Endothelial cell of umbilical vein (primary cell): ENCODE measurements around the gene XYLT1. TPM values are rescaled to one million over a fixed set of nuclear protein-coding genes. Genes with fewer than 3 reads are reported as not detected.

Source experiments
- BruUV-seq: library from RNA; stranded (reverse); fragments of 400-500 nt; replicated peaks from 2 replicates; lab custom pipeline; 2021; lab: Mats Ljungman, UMichigan
- CTCF ChIA-PET: fragments of 300-600, 350-600 bp; sonication (Branson Sonifier 250); formaldehyde crosslinking; loops from one replicate; lab custom pipeline; 2021; ENCODE audit warnings: antibody characterized with exemption, inconsistent platforms; lab: Charles Lee
- POLR2A ChIA-PET: fragments of 300-600, 350-600 bp; sonication (Branson Sonifier 250); formaldehyde crosslinking; loops from one replicate; lab custom pipeline; 2021; ENCODE audit warnings: antibody characterized with exemption, inconsistent platforms; lab: Charles Lee
- DNase-seq: peaks from one replicate; pipeline ENCODE4 v3.0.0-alpha.2; 2011; ENCODE audit warnings: low read depth, low spot score
- FAIRE-seq: peaks from 2 replicates; lab custom pipeline; 2011; peaks lifted over from hg19 to GRCh38; lab: Jason Lieb, UNC
- H2AFZ ChIP-seq: 2 replicates; pipeline ENCODE4 v1.6.0; 2012; ENCODE audit warnings: low read depth, low read length, control low read depth, inconsistent platforms
- H3K27ac ChIP-seq: 2 replicates; pipeline ENCODE4 v1.5.1; 2011; ENCODE audit warnings: low read depth, mild to moderate bottlenecking, control low read depth, low read length, moderate library complexity; ENCODE audit not compliant: insufficient read depth
- H3K27me3 ChIP-seq, 2 experiments: 2 replicates each; pipeline versions ENCODE4 v1.6.0 to v1.6.1; 2011; ENCODE audit warnings: low read length in 2 of 2, mixed read lengths in 1 of 2; ENCODE audit not compliant: control insufficient read depth in 2 of 2, insufficient read depth in 2 of 2
- H3K36me3 ChIP-seq, 2 experiments: 2 replicates in 1 of 2; 3 replicates in 1 of 2; pipeline ENCODE4 v1.5.1; 2011; ENCODE audit warnings: low read length in 2 of 2, mild to moderate bottlenecking in 1 of 2, moderate library complexity in 1 of 2; ENCODE audit not compliant: control insufficient read depth in 2 of 2, insufficient read depth in 2 of 2; ENCODE audit errors: extremely low read depth in 1 of 2
- H3K4me1 ChIP-seq: 3 replicates; pipeline ENCODE4 v1.5.1; 2011; ENCODE audit warnings: mild to moderate bottlenecking, low read length; ENCODE audit not compliant: control insufficient read depth, insufficient read depth; ENCODE audit errors: extremely low read depth
- H3K4me2 ChIP-seq: 2 replicates; pipeline ENCODE4 v1.6.1; 2011; ENCODE audit warnings: low read length, control low read depth, mixed read lengths; ENCODE audit not compliant: insufficient read depth
- H3K4me3 ChIP-seq, 3 experiments: fragments of 200-600 bp in 1 of 3; sonication (generic), shearing (Covaris generic) in 1 of 3; replicated peaks in 1 of 3; 2 replicates each; pipeline ENCODE4 v1.5.1; 2011 to 2016; ENCODE audit warnings: control low read depth in 3 of 3, low read length in 3 of 3, mild to moderate bottlenecking in 2 of 3, inconsistent platforms in 1 of 3, low read depth in 1 of 3, moderate library complexity in 1 of 3; ENCODE audit not compliant: insufficient read depth in 1 of 3
- H3K79me2 ChIP-seq: 2 replicates; pipeline ENCODE4 v1.6.0; 2012; ENCODE audit warnings: low read length, inconsistent platforms; ENCODE audit not compliant: control insufficient read depth, insufficient read depth
- H3K9ac ChIP-seq: replicated peaks from 2 replicates; pipeline ENCODE3; 2011; ENCODE audit warnings: low read length, control low read depth; ENCODE audit not compliant: insufficient read depth; ENCODE audit errors: extremely low read depth
- H3K9me1 ChIP-seq: replicated peaks from 3 replicates; pipeline ENCODE4 v1.6.0; 2011; ENCODE audit warnings: mild to moderate bottlenecking, low read length; ENCODE audit not compliant: control insufficient read depth, insufficient read depth; ENCODE audit errors: extremely low read depth
- H3K9me3 ChIP-seq: replicated peaks from 2 replicates; pipeline ENCODE4 v1.5.1; 2012; ENCODE audit warnings: low read length, inconsistent platforms; ENCODE audit not compliant: control insufficient read depth, insufficient read depth
- H4K20me1 ChIP-seq: replicated peaks from 2 replicates; pipeline ENCODE3; 2011; ENCODE audit warnings: mild to moderate bottlenecking, low read length; ENCODE audit not compliant: control insufficient read depth, insufficient read depth; ENCODE audit errors: extremely low read depth
- CTCF ChIP-seq, 2 donors: IDR thresholded peaks; 1 replicate in 1 of 2; 2 replicates in 1 of 2; pipeline ENCODE4 v1.5.1; 2011; ENCODE audit warnings: low read length in 2 of 2, mild to moderate bottlenecking in 2 of 2, moderate library complexity in 2 of 2, control low read depth in 1 of 2, inconsistent platforms in 1 of 2, low read depth in 1 of 2; ENCODE audit not compliant: insufficient read depth in 1 of 2; ENCODE audit errors: extremely low read depth in 1 of 2
- EZH2 ChIP-seq: IDR thresholded peaks from 2 replicates; pipeline ENCODE4 v1.6.1; 2012; ENCODE audit warnings: borderline replicate concordance, low read depth, mild to moderate bottlenecking, moderate library complexity, low read length, inconsistent platforms; ENCODE audit not compliant: severe bottlenecking
- FOS ChIP-seq: IDR thresholded peaks from 2 replicates; pipeline ENCODE4 v1.6.1; 2011; ENCODE audit warnings: mild to moderate bottlenecking, low read length, moderate library complexity, borderline replicate concordance; ENCODE audit not compliant: insufficient read depth
- GATA2 ChIP-seq: IDR thresholded peaks from 2 replicates; pipeline ENCODE4 v1.7.0; 2011; ENCODE audit warnings: low read depth, mild to moderate bottlenecking, moderate library complexity, mixed read lengths, low read length; ENCODE audit not compliant: insufficient read length, insufficient read depth
- JUN ChIP-seq: IDR thresholded peaks from 2 replicates; pipeline ENCODE4 v1.6.1; 2011; ENCODE audit warnings: borderline replicate concordance, low read depth; ENCODE audit not compliant: insufficient read length, insufficient read depth
- MAX ChIP-seq: IDR thresholded peaks from 2 replicates; pipeline ENCODE4 v1.6.1; 2011; ENCODE audit not compliant: insufficient read depth, insufficient read length
- MYC ChIP-seq: IDR thresholded peaks from one replicate; pipeline ENCODE4 v1.6.1; 2011; ENCODE audit warnings: mild to moderate bottlenecking, low read depth, low read length
- POLR2A ChIP-seq: IDR thresholded peaks from 2 replicates; pipeline ENCODE4 v1.6.1; 2012; ENCODE audit warnings: low read depth, mild to moderate bottlenecking, control low read depth, low read length
- POLR2AphosphoS5 ChIP-seq: IDR thresholded peaks from 2 replicates; pipeline ENCODE4 v1.6.1; 2012; ENCODE audit warnings: low read depth, mild to moderate bottlenecking, control low read depth, low read length, moderate library complexity; ENCODE audit not compliant: insufficient read depth
- dilution Hi-C: fragments of 300-500 bp; cut with MboI; formaldehyde crosslinking; loops from one replicate; pipeline ENCODE4 v1.15.0; 2019; ENCODE audit warnings: low sequenced_read_pairs; ENCODE audit not compliant: extremely low pct_ligation_motif_present
- intact Hi-C: fragments of 100-400 bp; cut with micrococcal nuclease; formaldehyde crosslinking; loops from one replicate; pipeline ENCODE4 v1.10.0; 2022
- polyA plus RNA-seq, 4 experiments: library from polyadenylated mRNA; depleted of rRNA in 3 of 4; stranded (reverse) in 3 of 4; unstranded in 1 of 4; fragments of >200 nt; gene quantifications; 2 replicates each; pipeline versions ENCODE4 v1.2.1 to v1.2.3, GENCODE V29; 2011 to 2012; ENCODE audit warnings: missing spikeins in 1 of 4
- total RNA-seq: library from RNA; stranded (reverse); gene quantifications from 2 replicates; pipeline ENCODE4 v1.2.3, GENCODE V29; 2021

Gene XYLT1
- total and polyA plus RNA-seq, 2 donors (not counting 3 experiments of a cell fraction or from before 2014, with no cell fraction given), result 0.63 to 2.9 TPM

- no TSS peak for BruUV-seq
- no peak for FAIRE-seq
- H3K4me3 ChIP-seq, result no peak overlapping the region
These were observed 294.6 kb downstream of the XYLT1 start for GRCh38 chr16:17176199-17176598.

GRCh38 chr16:17173281-17173680 lies 297.5 kb downstream of the XYLT1 start:
- Histone ChIP-seq H3K9me1 (no peaks in the 10 kb centered on the region), H2AFZ (no peak overlapping the region), H3K9me3 (peaks cover 5% of the 10 kb centered on the region), H3K9ac (no peak overlapping the region), H3K4me2 (no peak overlapping the region), H3K4me1 (no peaks in the 10 kb centered on the region), H3K4me3 (no peak overlapping the region), H3K79me2 (no peaks in the 10 kb centered on the region), H3K36me3 (no peaks in the 10 kb centered on the region), H3K27me3 (no peaks in the 10 kb centered on the region), H4K20me1 (no peaks in the 10 kb centered on the region), H3K27ac (no peak overlapping the region)
- intact Hi-C loops (no loop called here), dilution Hi-C loops (no loop called here)
- FAIRE-seq, result no peak
- BruUV-seq, result no TSS peak
- no peak for DNase-seq
- ChIA-PET POLR2A (no interaction called here), CTCF (no interaction called here)
- no peak for TF ChIP-seq POLR2A
- TF ChIP-seq MAX, result no peak
- TF ChIP-seq MYC, result no peak
- no peak for TF ChIP-seq EZH2
- TF ChIP-seq JUN, result no peak
- no peak for TF ChIP-seq CTCF (IDR thresholded peaks at IDR 0.05; ENCODE audit: extremely low read depth in 1 of 2, insufficient read depth in 1 of 2, low read depth in 1 of 2, low read length in 2 of 2)
- no peak for TF ChIP-seq POLR2AphosphoS5
- TF ChIP-seq GATA2, result no peak
- no peak for TF ChIP-seq FOS

More at GRCh38 chr16:17176199-17176598, 294.6 kb downstream of the XYLT1 start:
- no peak overlapping the region for H3K4me2 ChIP-seq
- intact Hi-C loops, result no loop called here
- no peaks in the 10 kb centered on the region for H3K27me3 ChIP-seq
- H4K20me1 ChIP-seq, result no peaks in the 10 kb centered on the region
- DNase-seq, result no peak
- H3K9me3 ChIP-seq, result peaks cover 9% of the 10 kb centered on the region
- POLR2A ChIA-PET, result no interaction called here
- dilution Hi-C loops, result no loop called here
- TF ChIP-seq POLR2AphosphoS5 (no peak), JUN (no peak), GATA2 (no peak)
- no peaks in the 10 kb centered on the region for H3K36me3 ChIP-seq
- H3K27ac ChIP-seq, result no peak overlapping the region
- CTCF ChIA-PET, result no interaction called here
- H3K79me2 ChIP-seq, result no peaks in the 10 kb centered on the region
- no peaks in the 10 kb centered on the region for H3K9me1 ChIP-seq
- H3K4me1 ChIP-seq, result no peaks in the 10 kb centered on the region
- no peak overlapping the region for H2AFZ ChIP-seq
- H3K9ac ChIP-seq, result no peak overlapping the region
